ENCODE results near the gene SPRED1. TPM values are rescaled to one million over a fixed set of nuclear protein-coding genes. Genes with fewer than 3 reads are reported as not detected.

Gene SPRED1
- total and polyA plus RNA-seq, 9 of the 15 experiments (the other 6 are each of a cell fraction or from before 2014, with no cell fraction given), result 2.8 to 17.4 (median 7.9) TPM

GRCh38 chr15:38398134-38398533, 145.5 kb downstream of the SPRED1 start:
- BruUV-seq (replicated peaks), result no TSS peak
- no peak for FAIRE-seq
- H3K27me3 ChIP-seq (ENCODE audit: control insufficient read depth in 2 of 2, insufficient read depth in 2 of 2, low read length in 2 of 2), result peaks cover 4 to 8% of the 10 kb centered on the region in 2 experiments; a peak in 3 of 5 replicates
- H2AFZ ChIP-seq (ENCODE audit: low read depth, low read length), result no peak overlapping the region
- H3K79me2 ChIP-seq (ENCODE audit: control insufficient read depth, insufficient read depth, low read length), result no peaks in the 10 kb centered on the region
- no peaks in the 10 kb centered on the region for H3K9me3 ChIP-seq (replicated peaks; ENCODE audit: control insufficient read depth, insufficient read depth, low read depth, low read length)
- TF ChIP-seq PHTF2 (CRISPR knock-in tag; IDR thresholded peaks at IDR 0.05) (no peak), DIDO1 (tag; IDR thresholded peaks at IDR 0.05; ENCODE audit: low read depth) (no peak), ZNF512 (tag; IDR thresholded peaks at IDR 0.05) (no peak), NFRKB (IDR thresholded peaks at IDR 0.05; ENCODE audit: low read depth) (no peak), FOSL1 (tag; conservative IDR thresholded peaks at IDR 0.05) (peak; percentile 63; the same call in 1 of the 2 replicates), NR2C2 (CRISPR knock-in tag; IDR thresholded peaks at IDR 0.05) (no peak), NR2C2 (tag; IDR thresholded peaks at IDR 0.05) (no peak)
- WGBS (ENCODE audit: insufficient coverage, low coverage, missing lambda C conversion rate), result 0% methylated on average over 2 of the region's 2 CpGs
- POLR2A ChIA-PET, result no interaction called here
- no peak overlapping the region for H3K9ac ChIP-seq (ENCODE audit: insufficient read depth in 1 of 2, low read depth in 2 of 2, low read length in 2 of 2)
- H3K27ac ChIP-seq (ENCODE audit: extremely low read depth, low read depth, low read length), result no peak overlapping the region
- no peaks in the 10 kb centered on the region for H3K4me1 ChIP-seq (replicated peaks in 1 of 2; ENCODE audit: control insufficient read depth in 2 of 2, insufficient read depth in 2 of 2, low read length in 2 of 2)
- no peak for ATAC-seq
- H3K4me2 ChIP-seq (ENCODE audit: insufficient read depth, low read length), result no peak overlapping the region
- no peaks in the 10 kb centered on the region for H3K36me3 ChIP-seq (ENCODE audit: control insufficient read depth, insufficient read depth, low read length)
- no peaks in the 10 kb centered on the region for H3K9me1 ChIP-seq (ENCODE audit: control insufficient read depth, insufficient read depth, low read length)
- in situ Hi-C loops (cut with MboI), result no loop called here
- H3K4me3 ChIP-seq, result no peak overlapping the region
- CTCF ChIA-PET (ENCODE audit: low intra/inter-chr PET ratio), result no interaction called here
- no peaks in the 10 kb centered on the region for H4K20me1 ChIP-seq (replicated peaks; ENCODE audit: control insufficient read depth, insufficient read depth, low read length)
- DNase-seq (ENCODE audit: extremely low read depth in 1 of 4, low spot score in 3 of 4), result no peak
- intact Hi-C loops (cut with micrococcal nuclease), result no loop called here
